ENCODE measurements around the gene SRRM3.
"Not testable (repeated sequence)": the region's sequence is repeated elsewhere in the genome, so short reads cannot be mapped to it uniquely, and the experiment has no call there.

Gene SRRM3

GRCh38 chr7:76292911-76293310, 91.2 kb downstream of the SRRM3 start:
- not testable (repeated sequence) for DNase-seq

DNA sequence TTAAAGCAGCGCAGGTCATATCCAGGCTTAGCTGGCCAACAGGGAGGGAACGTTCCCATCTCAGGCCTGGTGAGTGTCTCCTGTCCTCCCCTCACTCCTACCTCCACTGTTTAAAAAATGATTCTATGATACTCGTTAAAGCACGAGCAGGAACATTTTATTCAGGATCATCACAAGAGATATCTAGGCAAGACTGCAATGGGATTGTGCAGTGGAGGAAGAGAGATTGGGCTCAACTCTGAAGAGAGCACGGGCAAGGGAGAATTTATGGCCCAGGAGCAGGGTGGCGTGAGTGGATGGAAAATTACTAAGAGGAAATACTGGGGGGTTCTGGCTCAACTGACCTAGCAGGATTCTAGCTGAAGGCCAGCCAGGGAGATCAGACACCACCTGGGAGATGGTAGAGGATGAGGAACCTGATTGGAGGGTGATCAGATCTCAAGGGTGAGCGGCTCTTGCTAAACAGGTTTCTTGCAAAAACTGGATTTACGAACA, 91.8 kb downstream of the SRRM3 start:
- DNase-seq: no peak

DNA sequence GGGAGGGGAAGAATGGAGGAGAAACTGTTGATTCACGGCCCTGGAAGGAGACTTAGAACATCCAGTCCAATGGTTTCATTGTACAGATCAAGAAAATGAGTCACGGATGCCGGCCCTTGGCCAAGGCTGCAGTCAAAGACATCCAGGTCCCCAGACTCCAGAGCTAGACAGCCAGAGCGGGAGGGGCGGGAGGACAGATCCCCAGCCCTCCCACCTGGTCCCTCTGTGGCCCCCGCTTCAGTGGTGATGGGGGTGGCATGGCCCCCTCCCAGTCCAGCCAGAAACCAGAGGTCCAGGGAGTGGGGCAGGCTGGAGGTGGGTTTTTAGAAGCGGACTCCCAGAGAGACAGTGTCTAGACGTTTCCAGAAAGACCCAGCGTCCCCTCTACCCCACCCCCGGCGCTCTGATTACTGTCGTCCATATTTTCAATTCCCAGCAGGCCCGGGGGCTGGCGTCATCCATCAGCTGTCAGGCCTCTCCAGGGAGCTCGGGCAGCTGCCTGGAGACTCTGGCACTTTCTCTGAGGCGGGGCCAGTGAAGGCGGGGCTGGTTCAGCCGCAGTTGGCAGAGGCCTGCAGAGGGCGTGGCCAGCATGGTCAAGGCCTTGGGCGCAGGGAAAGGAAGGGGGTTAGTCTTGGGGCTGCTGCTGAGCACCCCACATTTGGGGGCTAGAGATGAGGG, 92.8 kb downstream of the SRRM3 start:
- DNase-seq: no peak

DNA sequence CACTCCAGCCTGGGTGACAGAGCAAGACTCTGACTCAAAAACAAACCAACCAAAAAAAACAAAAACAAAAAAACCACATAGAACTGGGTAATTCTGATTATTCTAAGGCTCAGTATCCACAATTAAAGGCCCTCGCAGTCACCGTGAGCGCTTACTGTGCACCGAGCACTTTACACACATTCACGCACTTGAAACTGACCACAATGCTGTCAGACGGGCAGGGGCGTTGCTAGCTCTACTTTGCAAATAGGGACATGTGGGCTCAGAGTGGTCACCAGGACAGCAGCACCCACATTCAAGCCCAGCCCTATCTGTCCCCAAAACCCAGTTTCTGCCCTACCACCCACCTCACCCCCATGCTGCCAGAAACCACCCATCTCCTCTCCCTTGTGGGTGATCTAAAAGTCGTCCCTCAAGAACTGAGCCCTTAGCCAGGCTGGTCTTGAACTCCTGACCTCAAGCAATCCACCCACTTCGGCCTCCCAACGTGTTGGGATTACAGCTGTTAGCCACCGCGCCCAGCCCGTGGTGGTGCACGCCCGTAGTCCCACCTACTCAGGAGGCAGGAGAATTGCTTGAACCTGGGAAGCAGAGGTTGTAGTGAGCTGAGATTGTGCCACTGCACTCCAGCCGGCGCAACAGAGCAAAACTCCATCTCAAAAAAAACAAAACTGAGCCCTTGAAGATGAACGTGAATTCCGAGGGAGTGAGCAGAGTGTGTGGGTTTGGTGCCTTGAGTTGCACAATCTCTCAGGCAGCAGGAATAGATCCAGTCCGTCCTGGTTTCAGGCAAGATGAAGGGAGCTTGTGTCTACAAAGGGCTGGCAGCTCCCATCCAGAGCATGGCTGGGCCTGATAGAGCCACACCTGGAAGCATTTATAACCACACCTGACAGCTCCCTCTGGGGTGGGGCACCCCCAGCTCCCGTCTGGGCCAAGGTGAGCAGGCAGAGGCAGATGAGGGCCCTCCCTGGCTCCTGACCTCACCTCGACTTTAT, 95.3 kb downstream of the SRRM3 start:
- DNase-seq: no peak

DNA sequence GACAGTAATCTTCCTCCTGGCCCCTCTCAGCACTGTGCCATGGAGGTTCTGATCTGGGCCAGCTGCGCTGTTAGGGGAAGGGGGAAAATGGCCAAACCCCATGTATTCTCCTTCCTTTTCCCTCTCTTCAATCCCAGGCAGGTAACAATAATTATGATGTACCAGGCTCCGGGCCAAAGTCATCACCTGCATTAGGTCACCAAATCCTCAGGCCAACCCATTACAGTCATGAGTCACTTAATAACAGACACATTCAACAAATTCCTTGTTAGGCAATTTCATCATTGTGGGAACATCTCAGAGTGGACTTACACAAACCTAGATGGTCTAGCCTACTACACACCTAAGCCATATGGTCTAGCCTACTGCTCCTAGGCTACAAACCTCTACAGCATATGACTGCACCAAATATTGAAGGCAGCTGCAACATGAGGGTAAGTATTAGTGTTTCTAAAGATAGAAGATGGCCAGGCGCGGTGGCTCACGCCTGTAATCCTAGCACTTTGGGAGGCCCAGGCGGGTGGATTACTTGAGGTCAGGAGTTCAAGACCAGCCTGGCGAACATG, 98.6 kb downstream of the SRRM3 start:
- no peak for DNase-seq

DNA sequence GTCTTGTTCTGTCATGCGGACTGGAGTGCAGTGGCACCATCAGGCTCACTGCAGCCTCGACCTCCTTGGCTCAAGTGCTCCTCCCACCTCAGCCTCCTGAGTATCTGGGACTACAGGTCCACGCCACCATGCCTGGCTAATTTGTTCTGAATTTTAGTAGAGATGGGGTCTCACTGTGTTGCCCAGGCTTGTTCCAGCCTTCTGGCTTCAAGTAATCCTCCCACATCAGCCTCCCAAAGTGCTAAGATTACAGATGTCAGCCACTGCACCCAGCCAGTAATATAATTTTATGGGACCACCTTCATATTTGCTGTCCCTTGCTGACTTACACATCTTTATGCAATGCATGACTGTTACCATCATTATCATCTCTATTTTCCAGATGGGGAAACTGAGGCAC, 99.3 kb downstream of the SRRM3 start:
- DNase-seq: no peak

GRCh38 chr7:76302347-76303201, 100.9 kb downstream of the SRRM3 start, which contains the start of gene HSPB1:
Gene HSPB1, plus strand, starts transcription at chr7:76302673. Its CDS starts 40 bp downstream, at chr7:76302713.
- DNase-seq: peak; percentile 32 to 75 (median 49)

- DNase-seq: peak; percentile 59 to 79 (median 75)
Measured at GRCh38 chr7:76303202-76304147, 101.8 kb downstream of the SRRM3 start.

DNA sequence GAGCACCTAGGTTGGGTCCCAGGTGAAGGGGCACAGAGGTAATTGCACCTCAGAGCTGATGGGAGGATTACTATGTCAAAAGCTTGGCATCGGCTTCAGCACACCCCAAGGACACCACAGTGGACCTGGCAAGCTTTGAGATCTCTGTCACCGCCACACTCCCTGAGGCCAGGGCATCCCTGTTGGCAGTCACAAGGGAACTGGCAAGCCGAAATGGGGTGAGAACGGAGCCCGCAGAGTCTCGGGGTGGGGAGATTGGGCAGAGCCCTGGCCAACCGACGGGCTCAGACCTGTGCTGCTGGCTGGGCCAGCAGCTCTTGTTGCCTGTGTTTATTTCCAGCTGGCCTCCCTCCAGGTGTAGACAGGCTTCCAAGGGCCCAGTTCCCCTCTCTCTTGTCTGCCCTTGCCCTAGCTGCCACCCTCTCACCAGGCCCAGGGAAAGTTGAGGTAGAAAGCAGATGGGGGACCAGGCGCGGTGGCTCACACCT, 103.2 kb downstream of the SRRM3 start:
- no peak for DNase-seq

- DNase-seq: not testable (repeated sequence)
Measured at GRCh38 chr7:76308874-76309273, 107.2 kb downstream of the SRRM3 start.

DNA sequence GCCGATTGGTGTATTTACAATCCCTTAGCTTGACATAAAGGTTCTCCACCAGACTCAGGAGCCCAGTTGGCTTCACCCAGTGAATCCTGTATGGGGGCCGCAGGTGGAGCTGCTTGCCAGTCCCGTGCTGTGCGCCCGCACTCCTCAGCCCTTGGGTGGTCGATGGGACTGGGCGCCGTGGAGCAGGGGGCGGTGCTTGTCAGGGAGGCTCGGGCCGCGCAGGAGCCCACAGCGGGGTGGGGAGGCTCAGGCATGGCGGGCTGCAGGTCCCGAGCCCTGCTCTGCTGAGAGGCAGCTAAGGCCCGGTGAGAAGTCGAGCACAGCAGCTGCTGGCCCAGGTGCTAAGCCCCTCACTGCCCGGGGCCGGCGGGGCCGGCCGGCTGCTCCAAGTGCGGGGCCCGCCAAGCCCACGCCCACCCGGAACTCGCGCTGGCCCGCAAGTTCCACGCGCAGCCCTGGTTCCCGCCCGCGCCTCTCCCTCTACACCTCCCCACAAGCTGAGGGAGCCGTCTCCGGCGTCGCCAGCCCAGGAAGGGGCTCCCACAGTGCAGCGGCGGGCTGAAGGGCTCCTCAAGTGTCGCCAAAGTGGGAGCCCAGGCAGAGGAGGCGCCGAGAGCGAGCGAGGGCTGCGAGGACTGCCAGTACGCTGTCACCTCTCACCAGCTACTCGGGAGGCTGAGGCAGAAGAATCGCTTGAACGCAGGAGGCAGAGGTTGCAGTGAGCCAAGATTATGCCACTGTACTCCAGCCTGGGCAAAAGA, 107.8 kb downstream of the SRRM3 start:
- not testable (repeated sequence) for DNase-seq

- no peak for DNase-seq
Measured at GRCh38 chr7:76310102-76310957, 108.6 kb downstream of the SRRM3 start.

GRCh38 chr7:76311838-76312237, 110.1 kb downstream of the SRRM3 start:
- not testable (repeated sequence) for DNase-seq

DNA sequence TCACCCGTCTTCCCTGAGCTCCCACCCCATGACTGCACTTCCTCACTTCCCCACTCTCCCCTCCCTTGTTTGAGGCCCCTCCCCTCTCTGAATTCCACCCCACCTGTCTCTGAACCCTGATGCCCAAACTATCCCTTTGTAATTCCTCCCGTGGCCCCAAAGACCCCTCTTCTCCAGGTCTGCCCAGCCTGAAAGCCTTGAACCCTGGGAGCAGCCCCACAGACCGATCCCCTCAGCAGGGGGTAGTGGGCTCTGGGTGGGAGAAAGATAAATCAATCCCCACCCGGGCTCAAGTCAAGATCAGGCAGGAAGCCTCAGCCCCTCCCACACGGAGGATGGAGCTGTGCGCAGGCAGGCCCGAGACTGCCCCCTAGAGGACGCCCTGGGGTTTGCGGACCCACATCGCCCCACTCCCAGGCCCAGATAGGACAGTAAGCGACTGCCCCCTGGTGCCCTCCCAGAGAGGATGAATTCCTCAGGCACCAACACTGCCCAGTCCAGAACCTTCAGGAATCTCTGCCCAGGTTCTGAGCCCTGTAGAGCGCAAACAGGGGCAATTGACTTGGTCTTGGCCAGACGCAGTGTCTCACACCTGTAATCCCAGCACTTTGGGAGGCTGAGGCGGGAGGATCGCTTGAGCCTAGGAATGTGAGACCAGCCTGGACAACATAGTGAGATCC, 112.5 kb downstream of the SRRM3 start:
- DNase-seq: peak; percentile 87 to 94 (median 93)

DNA sequence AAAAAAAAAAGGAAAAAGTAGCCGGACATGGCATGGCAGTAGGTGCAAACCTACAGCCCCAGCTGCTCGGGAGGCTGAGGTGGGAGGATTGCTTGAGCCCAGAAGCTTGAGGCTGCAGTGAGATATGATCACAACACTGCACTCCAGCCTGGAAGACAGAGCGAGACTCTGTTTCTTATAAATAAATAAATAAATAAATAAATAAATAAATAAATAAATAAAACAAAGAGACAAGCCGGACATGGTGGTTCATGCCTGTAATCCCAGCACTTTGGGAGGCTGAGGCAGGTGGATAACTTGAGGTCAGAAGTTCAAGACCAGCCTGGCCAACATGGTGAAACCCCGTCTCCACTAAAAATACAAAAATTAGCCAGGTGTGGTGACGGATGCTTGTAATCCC, 113.0 kb downstream of the SRRM3 start:
- DNase-seq: not testable (repeated sequence)

GRCh38 chr7:76315364-76315763, 113.7 kb downstream of the SRRM3 start:
- DNase-seq: no peak

DNA sequence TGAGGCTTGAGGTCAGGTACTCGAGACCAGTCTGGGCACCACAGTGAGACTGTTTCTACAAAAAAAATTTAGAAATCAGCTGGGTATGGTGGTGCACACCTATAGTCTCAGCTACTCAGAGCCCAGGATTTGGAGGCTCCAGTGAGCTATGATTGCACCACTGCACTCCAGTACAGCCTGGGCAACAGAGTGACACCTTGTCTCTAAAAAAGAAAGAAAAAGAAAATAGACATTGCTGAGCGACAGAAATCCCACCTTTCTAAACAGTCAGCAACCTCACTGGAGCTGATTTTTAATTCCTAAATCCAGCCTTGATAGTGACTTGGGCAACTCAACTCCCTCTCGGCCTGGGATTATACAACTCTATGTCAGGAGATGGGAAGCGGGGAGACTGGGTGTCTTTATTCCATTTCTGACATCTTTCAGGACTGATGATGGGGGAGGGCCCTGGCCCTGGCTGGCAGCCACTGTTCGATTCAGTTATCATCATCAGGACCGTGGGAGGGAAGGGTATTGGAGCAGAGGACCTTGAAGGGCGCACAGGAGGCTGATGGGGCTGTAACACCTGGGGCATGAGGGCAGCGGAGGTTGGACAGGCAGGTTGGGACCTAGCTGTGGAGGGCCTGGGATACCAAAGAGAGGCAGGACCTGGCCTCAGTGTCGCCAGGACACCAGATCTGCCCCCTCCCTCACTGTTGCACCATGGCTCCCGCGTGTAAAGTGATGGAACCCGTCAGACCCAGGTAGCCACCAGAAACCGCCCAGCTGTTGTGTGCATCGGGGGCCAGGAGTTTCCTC, 115.5 kb downstream of the SRRM3 start:
- DNase-seq: no peak

Data from T-helper 2 cell (primary cell).